SIG-M5 (cell line): ENCODE measurements around the gene DSCAML1.

Source experiments
- DNase-seq: peaks from one replicate; lab custom pipeline; 2025; lab: John Stamatoyannopoulos, UW

DSCAML1 gene

GRCh38 chr11:117580866-117581265 is 216.2 kb downstream of the DSCAML1 start:
- DNase-seq: no peak

GRCh38 chr11:117579161-117579560 is 217.9 kb downstream of the DSCAML1 start:
- no peak for DNase-seq

- no peak for DNase-seq
Measured at GRCh38 chr11:117575856-117576255, 221.2 kb downstream of the DSCAML1 start.

- no peak for DNase-seq
Measured at GRCh38 chr11:117574551-117574950, 222.5 kb downstream of the DSCAML1 start.

- DNase-seq: no peak
Measured at GRCh38 chr11:117573326-117573725, 223.7 kb downstream of the DSCAML1 start.

GRCh38 chr11:117572671-117573070 is 224.3 kb downstream of the DSCAML1 start:
- DNase-seq: no peak

- DNase-seq: no peak
Measured at GRCh38 chr11:117572129-117572528, 224.9 kb downstream of the DSCAML1 start.

- no peak for DNase-seq
Measured at GRCh38 chr11:117570701-117571100, 226.3 kb downstream of the DSCAML1 start.

GRCh38 chr11:117569911-117570310 is 227.1 kb downstream of the DSCAML1 start:
- no peak for DNase-seq

- DNase-seq: no peak
Measured at GRCh38 chr11:117565709-117566108, 231.3 kb downstream of the DSCAML1 start.

GRCh38 chr11:117564321-117564720 is 232.7 kb downstream of the DSCAML1 start:
- no peak for DNase-seq

- DNase-seq: no peak
Measured at GRCh38 chr11:117563556-117563955, 233.5 kb downstream of the DSCAML1 start.

- DNase-seq: no peak
Measured at GRCh38 chr11:117562136-117562535, 234.9 kb downstream of the DSCAML1 start.

- DNase-seq: no peak
Measured at GRCh38 chr11:117560780-117561530, 236.1 kb downstream of the DSCAML1 start.

- DNase-seq: no peak
Measured at GRCh38 chr11:117559698-117560097, 237.3 kb downstream of the DSCAML1 start.

- no peak for DNase-seq
Measured at GRCh38 chr11:117557361-117557760, 239.7 kb downstream of the DSCAML1 start.

- no peak for DNase-seq
Measured at GRCh38 chr11:117554601-117555333, 242.2 kb downstream of the DSCAML1 start.

GRCh38 chr11:117552626-117553025 is 244.4 kb downstream of the DSCAML1 start:
- no peak for DNase-seq

GRCh38 chr11:117551761-117552343 is 245.2 kb downstream of the DSCAML1 start:
- DNase-seq: no peak

- DNase-seq: no peak
Measured at GRCh38 chr11:117550466-117550865, 246.6 kb downstream of the DSCAML1 start.

GRCh38 chr11:117549417-117549816 is 247.6 kb downstream of the DSCAML1 start:
- no peak for DNase-seq

- DNase-seq: no peak
Measured at GRCh38 chr11:117548876-117549275, 248.1 kb downstream of the DSCAML1 start.

- no peak for DNase-seq
Measured at GRCh38 chr11:117547946-117548345, 249.1 kb downstream of the DSCAML1 start.
